ENCODE measurements around the gene DYNLT3. TPM values are rescaled to one million over a fixed set of nuclear protein-coding genes. Genes with fewer than 3 reads are reported as not detected.

Gene DYNLT3
- total RNA-seq, 3 donors from 2014 or later: 37.0 to 40.0 (median 37.5) TPM

GRCh38 chrX:37846558-37846933 lies 825 bp downstream of the DYNLT3 start:
- DNase-seq (ENCODE audit: low spot score in 2 of 2): no peak
- intact Hi-C loops (cut with DNase I; ENCODE audit: low total_unique reads): no loop called here
- H3K36me3 ChIP-seq: no peaks in the 10 kb centered on the region
- H3K27me3 ChIP-seq: peaks cover 0 to 37% of the 10 kb centered on the region in 2 donors
- H3K27ac ChIP-seq: peak overlapping the region; percentile 91 to 95
- H3K4me1 ChIP-seq: no peaks in the 10 kb centered on the region
- TF ChIP-seq, protein P1, sequence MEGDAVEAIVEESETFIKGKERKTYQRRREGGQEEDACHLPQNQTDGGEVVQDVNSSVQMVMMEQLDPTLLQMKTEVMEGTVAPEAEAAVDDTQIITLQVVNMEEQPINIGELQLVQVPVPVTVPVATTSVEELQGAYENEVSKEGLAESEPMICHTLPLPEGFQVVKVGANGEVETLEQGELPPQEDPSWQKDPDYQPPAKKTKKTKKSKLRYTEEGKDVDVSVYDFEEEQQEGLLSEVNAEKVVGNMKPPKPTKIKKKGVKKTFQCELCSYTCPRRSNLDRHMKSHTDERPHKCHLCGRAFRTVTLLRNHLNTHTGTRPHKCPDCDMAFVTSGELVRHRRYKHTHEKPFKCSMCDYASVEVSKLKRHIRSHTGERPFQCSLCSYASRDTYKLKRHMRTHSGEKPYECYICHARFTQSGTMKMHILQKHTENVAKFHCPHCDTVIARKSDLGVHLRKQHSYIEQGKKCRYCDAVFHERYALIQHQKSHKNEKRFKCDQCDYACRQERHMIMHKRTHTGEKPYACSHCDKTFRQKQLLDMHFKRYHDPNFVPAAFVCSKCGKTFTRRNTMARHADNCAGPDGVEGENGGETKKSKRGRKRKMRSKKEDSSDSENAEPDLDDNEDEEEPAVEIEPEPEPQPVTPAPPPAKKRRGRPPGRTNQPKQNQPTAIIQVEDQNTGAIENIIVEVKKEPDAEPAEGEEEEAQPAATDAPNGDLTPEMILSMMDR (IDR thresholded peaks at IDR 0.05): no peak
- no peak for TF ChIP-seq POLR2A (IDR thresholded peaks at IDR 0.05)
- no peak for TF ChIP-seq POLR2AphosphoS5 (IDR thresholded peaks at IDR 0.05)
- no peaks in the 10 kb centered on the region for H3K9me3 ChIP-seq
- peak overlapping the region; percentile 68 to 82 (median 76) for H3K4me3 ChIP-seq

DNA sequence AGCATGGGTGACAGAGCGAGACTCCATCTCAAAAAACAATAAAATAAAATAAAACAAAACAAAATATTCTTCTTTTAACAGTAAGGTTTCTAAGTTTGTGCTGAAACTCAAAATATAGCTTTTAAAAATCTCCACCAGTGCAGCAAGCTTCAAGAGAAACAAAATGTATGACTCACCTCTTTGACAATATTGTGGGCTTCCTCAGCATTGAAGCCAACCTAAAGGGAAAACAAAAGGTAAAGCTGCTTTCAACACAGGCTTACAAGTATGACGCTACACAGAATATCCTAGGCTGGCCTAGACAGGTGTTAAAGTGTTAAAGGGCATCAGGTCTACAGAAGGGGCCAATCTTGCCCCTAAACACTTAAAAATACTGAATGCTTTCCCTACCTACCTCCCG lies 1.2 kb downstream of the DYNLT3 start:
- Histone ChIP-seq H3K4me3 (peak overlapping the region in 2 of 3 donors; percentile 68 to 82), H3K27ac (peak overlapping the region; percentile 91 to 95), H3K27me3 (peaks cover 0 to 36% of the 10 kb centered on the region in 2 donors), H3K4me1 (no peaks in the 10 kb centered on the region), H3K36me3 (no peaks in the 10 kb centered on the region), H3K9me3 (no peaks in the 10 kb centered on the region)
- DNase-seq (ENCODE audit: low spot score in 2 of 2): no peak
- TF ChIP-seq, protein P1 (IDR thresholded peaks at IDR 0.05): no peak
- TF ChIP-seq POLR2AphosphoS5 (IDR thresholded peaks at IDR 0.05): no peak
- TF ChIP-seq POLR2A (IDR thresholded peaks at IDR 0.05): no peak
- intact Hi-C loops (cut with DNase I; ENCODE audit: low total_unique reads): no loop called here

DNA sequence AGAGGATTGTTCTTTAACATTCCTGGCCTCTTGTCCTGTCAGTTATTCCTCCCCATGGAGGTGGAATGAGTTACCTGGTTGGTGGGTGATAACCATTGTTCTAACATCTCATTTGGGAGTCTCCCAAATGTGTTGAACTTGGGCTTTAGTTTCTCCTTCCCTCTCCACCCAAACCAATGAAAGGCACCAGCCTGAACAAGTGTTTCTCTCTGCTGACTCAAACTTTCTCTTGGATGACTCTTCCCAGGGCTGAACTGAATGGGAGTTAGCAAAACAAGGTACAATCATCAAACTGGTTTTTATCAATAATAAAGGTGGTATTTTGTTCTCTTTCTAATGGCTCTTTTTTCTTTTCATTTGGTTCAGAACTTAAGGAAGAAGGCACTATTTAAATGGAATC lies 2.7 kb downstream of the DYNLT3 start:
- TF ChIP-seq POLR2AphosphoS5 (IDR thresholded peaks at IDR 0.05): no peak
- no peak for TF ChIP-seq POLR2A (IDR thresholded peaks at IDR 0.05)
- TF ChIP-seq, protein P1 (IDR thresholded peaks at IDR 0.05): no peak
- Histone ChIP-seq H3K27ac (no peak overlapping the region), H3K27me3 (peaks cover 0 to 21% of the 10 kb centered on the region in 2 donors), H3K9me3 (no peaks in the 10 kb centered on the region), H3K4me1 (no peaks in the 10 kb centered on the region), H3K36me3 (no peaks in the 10 kb centered on the region), H3K4me3 (no peak overlapping the region)
- no peak for DNase-seq (ENCODE audit: low spot score in 2 of 2)
- intact Hi-C loops (cut with DNase I; ENCODE audit: low total_unique reads): no loop called here

GRCh38 chrX:37840931-37841330 lies 6.4 kb downstream of the DYNLT3 start:
- intact Hi-C loops (cut with DNase I; ENCODE audit: low total_unique reads): no loop called here
- Histone ChIP-seq H3K27ac (no peak overlapping the region), H3K9me3 (no peaks in the 10 kb centered on the region), H3K27me3 (peaks cover 0 to 16% of the 10 kb centered on the region in 2 donors), H3K4me3 (no peak overlapping the region), H3K4me1 (no peaks in the 10 kb centered on the region), H3K36me3 (no peaks in the 10 kb centered on the region)
- DNase-seq (ENCODE audit: low spot score in 2 of 2): no peak
- TF ChIP-seq, protein P1 (IDR thresholded peaks at IDR 0.05): no peak
- no peak for TF ChIP-seq POLR2AphosphoS5 (IDR thresholded peaks at IDR 0.05)
- no peak for TF ChIP-seq POLR2A (IDR thresholded peaks at IDR 0.05)

DNA sequence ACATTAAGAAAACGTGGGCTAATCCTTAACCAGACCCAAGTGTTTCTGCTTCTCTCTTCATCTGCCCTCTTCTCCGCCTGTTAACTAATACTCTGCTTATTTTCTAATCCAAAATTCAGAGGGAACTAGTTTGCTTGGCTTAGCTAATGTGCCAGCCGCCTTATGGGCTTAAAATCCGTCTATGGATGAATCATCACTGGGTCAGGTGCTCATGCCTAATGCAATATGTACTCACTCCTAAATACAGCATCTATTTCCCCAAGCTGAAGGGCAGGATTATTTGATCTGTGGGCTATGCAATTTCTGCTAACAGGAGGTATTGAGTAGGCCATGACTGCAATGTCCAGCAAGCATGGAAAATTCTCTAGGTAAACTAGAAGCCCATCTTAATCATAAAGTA lies 12.4 kb downstream of the DYNLT3 start:
- H3K27ac ChIP-seq: no peak overlapping the region
- DNase-seq (ENCODE audit: low spot score in 2 of 2): no peak
- H3K4me1 ChIP-seq: no peaks in the 10 kb centered on the region
- TF ChIP-seq POLR2AphosphoS5 (IDR thresholded peaks at IDR 0.05) (no peak), POLR2A (IDR thresholded peaks at IDR 0.05) (no peak)
- TF ChIP-seq, protein P1 (IDR thresholded peaks at IDR 0.05): no peak
- H3K9me3 ChIP-seq: no peaks in the 10 kb centered on the region
- peaks cover 0 to 8% of the 10 kb centered on the region in 2 donors for H3K27me3 ChIP-seq
- H3K36me3 ChIP-seq: no peaks in the 10 kb centered on the region
- intact Hi-C loops (cut with DNase I; ENCODE audit: low total_unique reads): no loop called here
- no peak overlapping the region for H3K4me3 ChIP-seq

All from breast epithelium (tissue), 4 donors.